GM13977 (cell line): Measurements from ENCODE around the gene ZNF474.

Experiments
- DNase-seq: peaks from one replicate; pipeline ENCODE4 v3.0.0; 2012; ENCODE audit warnings: low spot score
- CTCF ChIP-seq: IDR thresholded peaks from 2 replicates; pipeline ENCODE4 v1.5.1; 2012; ENCODE audit warnings: mild to moderate bottlenecking, control low read depth; ENCODE audit not compliant: insufficient read depth; ENCODE audit errors: extremely low read depth, missing control alignments
- in situ Hi-C: fragments of 300-500 bp; cut with MboI; formaldehyde crosslinking; loops from one replicate; pipeline ENCODE4 v1.12.0; 2022; ENCODE audit warnings: low sequenced_read_pairs, low pct_unique_long_range_greater_than_20kb, mixed read lengths, inconsistent platforms; ENCODE audit not compliant: unreplicated experiment

ZNF474 gene

DNA sequence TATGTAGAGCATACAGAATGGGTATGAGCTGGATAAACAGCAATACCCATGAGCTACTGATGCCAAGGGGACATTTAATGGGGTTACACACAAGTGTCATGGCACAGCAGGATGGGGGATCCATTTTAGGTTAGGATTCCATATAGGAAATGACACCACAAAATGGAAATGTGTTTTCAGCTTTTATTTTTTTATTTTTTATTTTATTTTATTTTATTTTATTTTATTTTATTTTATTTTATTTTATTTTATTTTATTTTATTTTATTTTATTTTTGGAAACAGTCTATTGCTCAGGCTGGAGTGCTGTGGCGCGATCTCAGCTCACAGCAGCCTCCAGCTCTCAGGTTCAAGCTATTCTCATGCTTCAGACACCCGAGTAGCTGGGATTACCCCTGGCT lies 11.6 kb downstream of the ZNF474 start:
- TF ChIP-seq CTCF: no peak
- no peak for DNase-seq
- in situ Hi-C loops: no loop called here

DNA sequence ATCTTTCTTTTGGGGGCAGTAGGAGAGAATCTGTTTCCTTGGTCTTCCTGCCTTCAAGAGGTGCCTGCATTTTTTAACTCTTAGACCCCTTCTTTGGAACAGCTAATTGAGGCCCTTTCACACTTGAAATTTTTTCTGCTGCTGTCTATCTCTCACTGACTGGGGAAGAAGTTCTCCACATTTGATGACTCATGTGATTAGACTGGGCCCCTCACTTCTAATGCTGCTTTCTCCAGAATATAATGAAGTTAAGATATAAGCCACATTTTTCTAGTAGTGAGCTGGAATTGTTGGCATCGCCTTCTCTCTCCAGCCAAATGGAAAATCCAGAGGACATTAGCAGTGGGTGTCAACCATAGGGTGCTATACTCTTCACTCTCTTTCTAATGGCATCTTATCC lies 12.4 kb downstream of the ZNF474 start:
- TF ChIP-seq CTCF: no peak
- in situ Hi-C loops: no loop called here
- no peak for DNase-seq

DNA sequence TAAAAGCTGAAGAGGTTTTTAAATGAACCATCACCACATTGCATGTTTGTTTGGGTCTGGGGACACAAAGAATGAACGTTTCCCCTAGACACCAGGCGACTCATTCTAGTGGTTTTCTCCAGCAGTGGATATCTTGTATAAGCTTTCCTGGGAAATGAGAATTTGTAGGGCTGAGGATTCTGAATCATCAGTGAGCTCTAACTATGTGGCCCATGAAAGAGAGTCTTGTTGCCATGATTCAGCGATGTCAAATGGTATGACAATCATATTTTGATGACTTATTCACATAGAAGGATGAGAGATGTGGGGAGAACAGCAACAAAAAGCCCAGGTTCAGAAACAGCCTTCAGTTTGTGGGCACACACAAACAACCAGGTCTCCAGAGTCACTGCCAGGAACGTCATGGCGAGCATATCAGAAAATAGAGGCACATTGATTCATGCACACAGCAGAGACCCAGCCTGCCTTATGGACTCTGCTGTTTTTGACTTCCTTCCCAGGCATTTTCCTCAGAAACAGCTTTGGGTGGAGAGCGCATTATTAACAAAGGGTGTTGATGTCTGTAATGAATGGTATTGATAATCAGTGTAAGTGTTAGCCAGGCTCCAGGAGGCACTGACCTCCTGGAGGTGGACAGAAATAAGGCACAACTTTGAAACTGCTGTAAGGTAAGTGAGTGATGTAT lies 13.3 kb downstream of the ZNF474 start:
- no peak for DNase-seq
- in situ Hi-C loops: no loop called here

DNA sequence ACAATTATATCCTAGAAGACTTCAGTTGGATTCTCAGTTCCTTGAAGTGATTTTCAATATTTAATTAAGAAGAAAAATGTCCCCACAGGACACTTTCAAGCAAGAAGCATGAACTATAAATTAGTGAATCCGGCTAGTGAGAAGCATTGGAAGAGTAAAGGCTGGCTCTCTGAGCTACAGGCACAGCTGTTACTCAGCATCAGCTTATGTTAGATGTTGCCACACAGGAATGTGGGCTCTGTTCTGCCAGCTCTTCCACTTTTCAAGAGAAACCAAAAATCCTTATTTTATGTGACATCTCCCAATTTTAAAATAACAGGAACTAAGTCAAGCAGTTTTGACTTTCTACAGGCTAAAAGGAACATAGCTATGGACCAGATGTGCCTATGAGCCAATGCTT lies 14.9 kb downstream of the ZNF474 start:
- no peak for DNase-seq
- no peak for TF ChIP-seq CTCF
- in situ Hi-C loops: no loop called here

More for the DNA sequence above, 13.3 kb downstream of the ZNF474 start:
- no peak for TF ChIP-seq CTCF

DNA sequence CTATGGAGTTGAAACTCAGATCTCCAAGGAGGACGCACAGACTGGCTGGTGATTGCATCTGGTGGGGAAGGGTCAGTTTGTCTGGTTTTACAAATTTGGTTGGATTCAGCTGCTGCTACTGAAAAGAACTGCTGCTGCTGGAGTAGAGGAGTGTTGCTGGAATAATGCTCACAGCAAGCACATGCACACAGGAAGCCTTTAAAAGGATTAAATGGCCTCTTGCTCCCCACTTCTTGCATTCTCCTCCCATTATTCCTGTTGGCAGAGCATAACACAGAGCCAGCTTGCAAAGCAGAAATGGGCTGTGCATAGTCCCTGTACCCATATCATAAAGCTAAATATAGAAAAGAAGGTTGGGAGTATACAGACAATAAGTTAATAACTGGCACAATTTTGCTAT lies 16.6 kb downstream of the ZNF474 start:
- TF ChIP-seq CTCF: no peak
- no peak for DNase-seq
- in situ Hi-C loops: no loop called here

GRCh38 chr5:122149321-122150090 lies 20.2 kb downstream of the ZNF474 start:
- no peak for TF ChIP-seq CTCF
- in situ Hi-C loops: no loop called here
- DNase-seq: no peak
